ENCODE results near the gene INPP4A. TPM values are rescaled to one million over a fixed set of nuclear protein-coding genes. Genes with fewer than 3 reads are reported as not detected.
A peak's percentile ranks its signal among the peaks of the same experiment; 100 is the strongest.

INPP4A gene
- total RNA-seq, 1 experiment from 2014 or later, result 26.7 TPM

DNA sequence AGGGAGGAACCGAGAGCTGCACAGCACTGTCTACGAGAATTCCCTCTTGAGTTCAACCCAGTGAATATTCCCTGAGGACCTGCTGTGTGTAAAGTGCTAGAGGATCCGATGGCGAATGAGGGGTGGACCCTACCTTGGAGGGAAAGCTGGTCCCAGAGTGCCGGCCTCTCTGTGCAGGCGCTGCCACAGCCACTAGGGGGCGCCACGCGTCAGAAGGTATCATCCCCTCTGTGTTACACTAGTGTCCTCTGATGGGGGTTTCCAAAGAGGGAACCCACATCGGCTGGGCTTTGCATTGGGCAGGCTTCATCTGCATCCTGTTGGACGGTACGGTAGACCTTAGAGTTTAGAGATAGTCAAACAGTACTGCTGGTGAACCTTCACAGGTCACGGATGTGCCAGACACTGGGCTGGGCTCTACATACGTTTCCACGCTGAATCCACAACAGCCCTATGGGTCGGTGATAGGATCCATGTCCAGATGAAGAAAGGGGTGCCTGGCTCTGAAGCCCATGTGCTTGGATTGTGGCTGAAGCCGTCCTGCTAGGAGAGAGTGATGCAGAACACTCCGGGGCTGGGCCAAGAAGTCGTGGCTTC, 124.6 kb downstream of the INPP4A start:
- Mint-ChIP-seq H3K36me3 (ENCODE audit: insufficient read depth, unreplicated experiment) (peaks cover 14% of the 10 kb centered on the region), H3K9me3 (ENCODE audit: low read depth, unreplicated experiment) (no peaks in the 10 kb centered on the region), H3K27me3 (ENCODE audit: unreplicated experiment) (no peaks in the 10 kb centered on the region), H3K4me1 (ENCODE audit: low read depth, unreplicated experiment) (no peaks in the 10 kb centered on the region), H3K27ac (ENCODE audit: unreplicated experiment) (no peak overlapping the region), H3K4me3 (ENCODE audit: low read depth, unreplicated experiment) (no peak overlapping the region)
- BruUV-seq (replicated peaks), result no TSS peak
- peak; percentile 55 for DNase-seq
- TF ChIP-seq, protein P1, sequence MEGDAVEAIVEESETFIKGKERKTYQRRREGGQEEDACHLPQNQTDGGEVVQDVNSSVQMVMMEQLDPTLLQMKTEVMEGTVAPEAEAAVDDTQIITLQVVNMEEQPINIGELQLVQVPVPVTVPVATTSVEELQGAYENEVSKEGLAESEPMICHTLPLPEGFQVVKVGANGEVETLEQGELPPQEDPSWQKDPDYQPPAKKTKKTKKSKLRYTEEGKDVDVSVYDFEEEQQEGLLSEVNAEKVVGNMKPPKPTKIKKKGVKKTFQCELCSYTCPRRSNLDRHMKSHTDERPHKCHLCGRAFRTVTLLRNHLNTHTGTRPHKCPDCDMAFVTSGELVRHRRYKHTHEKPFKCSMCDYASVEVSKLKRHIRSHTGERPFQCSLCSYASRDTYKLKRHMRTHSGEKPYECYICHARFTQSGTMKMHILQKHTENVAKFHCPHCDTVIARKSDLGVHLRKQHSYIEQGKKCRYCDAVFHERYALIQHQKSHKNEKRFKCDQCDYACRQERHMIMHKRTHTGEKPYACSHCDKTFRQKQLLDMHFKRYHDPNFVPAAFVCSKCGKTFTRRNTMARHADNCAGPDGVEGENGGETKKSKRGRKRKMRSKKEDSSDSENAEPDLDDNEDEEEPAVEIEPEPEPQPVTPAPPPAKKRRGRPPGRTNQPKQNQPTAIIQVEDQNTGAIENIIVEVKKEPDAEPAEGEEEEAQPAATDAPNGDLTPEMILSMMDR (IDR thresholded peaks at IDR 0.05; ENCODE audit: unreplicated experiment), result peak; percentile 89
- intact Hi-C loops (cut with micrococcal nuclease; ENCODE audit: unreplicated experiment), result no loop called here
- CTCF ChIA-PET, result no interaction called here

DNA sequence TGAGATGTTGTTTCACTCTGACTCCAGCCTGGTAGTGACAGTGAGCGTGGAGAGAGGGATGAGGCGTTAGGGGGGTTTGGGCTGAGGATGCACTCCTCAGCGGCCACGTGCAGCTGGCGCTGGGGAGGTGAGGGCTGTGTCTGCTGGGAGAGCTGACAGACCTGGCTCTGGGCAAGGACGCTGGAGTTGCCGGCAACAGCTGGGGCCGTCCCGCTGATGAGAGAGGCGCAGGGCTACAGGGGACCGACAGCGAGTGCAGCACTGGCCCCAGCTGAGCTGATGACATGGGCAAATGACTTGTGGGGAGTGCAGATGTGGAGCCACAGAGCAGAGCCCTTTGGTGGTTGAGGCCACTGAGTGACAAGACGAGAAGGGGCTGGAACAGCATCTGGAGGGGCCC, 125.3 kb downstream of the INPP4A start:
- BruUV-seq (replicated peaks), result no TSS peak
- Mint-ChIP-seq H3K27me3 (ENCODE audit: unreplicated experiment) (no peaks in the 10 kb centered on the region), H3K36me3 (ENCODE audit: insufficient read depth, unreplicated experiment) (peaks cover 14% of the 10 kb centered on the region), H3K4me1 (ENCODE audit: low read depth, unreplicated experiment) (no peaks in the 10 kb centered on the region), H3K27ac (ENCODE audit: unreplicated experiment) (peak overlapping the region; percentile 18), H3K9me3 (ENCODE audit: low read depth, unreplicated experiment) (no peaks in the 10 kb centered on the region), H3K4me3 (ENCODE audit: low read depth, unreplicated experiment) (no peak overlapping the region)
- intact Hi-C loops (cut with micrococcal nuclease; ENCODE audit: unreplicated experiment), result no loop called here
- CTCF ChIA-PET, result no interaction called here
- TF ChIP-seq, protein P1 (IDR thresholded peaks at IDR 0.05; ENCODE audit: unreplicated experiment), result no peak
- DNase-seq, result no peak

DNA sequence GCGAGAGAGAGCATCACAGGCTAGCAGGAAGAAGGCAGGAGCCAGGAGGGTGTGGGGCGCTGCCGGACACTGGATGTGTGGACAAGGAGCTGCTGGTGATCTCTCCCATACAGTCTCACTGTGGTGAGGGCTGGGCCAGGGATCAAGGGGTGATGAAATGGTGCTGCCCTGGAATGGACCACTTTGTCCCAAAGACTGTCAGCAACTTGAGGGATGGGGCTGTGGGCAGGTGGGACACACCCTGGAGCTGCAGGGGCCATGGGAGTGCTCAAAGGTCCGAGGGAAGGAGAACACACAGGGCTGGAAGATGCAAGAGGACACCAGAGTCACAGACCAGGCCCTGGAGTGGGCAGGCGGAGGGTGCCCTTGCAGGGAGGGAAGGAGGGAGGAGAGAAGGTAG, 125.7 kb downstream of the INPP4A start:
- Mint-ChIP-seq H3K9me3 (ENCODE audit: low read depth, unreplicated experiment) (no peaks in the 10 kb centered on the region), H3K4me1 (ENCODE audit: low read depth, unreplicated experiment) (no peaks in the 10 kb centered on the region), H3K4me3 (ENCODE audit: low read depth, unreplicated experiment) (no peak overlapping the region), H3K36me3 (ENCODE audit: insufficient read depth, unreplicated experiment) (peaks cover 14% of the 10 kb centered on the region), H3K27me3 (ENCODE audit: unreplicated experiment) (no peaks in the 10 kb centered on the region), H3K27ac (ENCODE audit: unreplicated experiment) (peak overlapping the region; percentile 18)
- no peak for DNase-seq
- CTCF ChIA-PET, result no interaction called here
- TF ChIP-seq, protein P1 (IDR thresholded peaks at IDR 0.05; ENCODE audit: unreplicated experiment), result no peak
- BruUV-seq (replicated peaks), result no TSS peak
- intact Hi-C loops (cut with micrococcal nuclease; ENCODE audit: unreplicated experiment), result no loop called here

DNA sequence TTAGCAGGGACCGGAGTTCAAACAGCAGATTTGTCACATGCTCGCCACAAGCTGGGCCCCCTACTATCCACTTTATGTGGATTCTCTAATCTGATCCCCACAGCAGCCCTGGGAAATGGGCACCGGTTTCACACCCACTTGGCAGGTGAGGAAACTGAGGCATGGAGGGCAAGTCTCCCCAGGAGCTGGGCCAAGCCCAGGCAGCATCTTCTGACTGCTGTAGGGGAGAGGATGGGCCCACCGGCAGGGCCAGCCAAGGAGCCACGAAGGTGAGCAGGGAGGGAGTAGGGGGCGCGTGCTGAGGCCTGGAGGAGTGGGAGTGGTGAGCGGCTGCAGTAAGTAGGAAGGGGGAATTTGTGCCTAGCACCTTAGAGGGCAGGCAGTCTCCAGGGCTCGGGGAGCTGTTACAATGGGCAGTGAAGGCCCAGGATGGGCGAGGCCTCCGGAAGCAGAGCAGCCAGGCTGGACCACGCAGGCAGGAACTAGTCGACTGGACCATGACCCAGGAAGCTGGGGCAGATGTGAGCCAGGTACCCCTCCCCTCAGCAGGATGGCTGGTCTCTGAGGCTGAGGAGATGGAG, 126.6 kb downstream of the INPP4A start:
- CTCF ChIA-PET, result no interaction called here
- no peaks in the 10 kb centered on the region for H3K9me3 Mint-ChIP-seq (ENCODE audit: low read depth, unreplicated experiment)
- H3K4me1 Mint-ChIP-seq (ENCODE audit: low read depth, unreplicated experiment), result no peaks in the 10 kb centered on the region
- DNase-seq, result no peak
- TF ChIP-seq, protein P1 (IDR thresholded peaks at IDR 0.05; ENCODE audit: unreplicated experiment), result no peak
- no peak overlapping the region for H3K4me3 Mint-ChIP-seq (ENCODE audit: low read depth, unreplicated experiment)
- H3K36me3 Mint-ChIP-seq (ENCODE audit: insufficient read depth, unreplicated experiment), result peaks cover 14% of the 10 kb centered on the region
- intact Hi-C loops (cut with micrococcal nuclease; ENCODE audit: unreplicated experiment), result no loop called here
- no peaks in the 10 kb centered on the region for H3K27me3 Mint-ChIP-seq (ENCODE audit: unreplicated experiment)
- BruUV-seq (replicated peaks), result no TSS peak
- H3K27ac Mint-ChIP-seq (ENCODE audit: unreplicated experiment), result no peak overlapping the region
